ENCODE data around the gene EME1.
"Not testable (repeated sequence)": the region's sequence is repeated elsewhere in the genome, so short reads cannot be mapped to it uniquely, and the experiment has no call there.

Gene EME1

DNA sequence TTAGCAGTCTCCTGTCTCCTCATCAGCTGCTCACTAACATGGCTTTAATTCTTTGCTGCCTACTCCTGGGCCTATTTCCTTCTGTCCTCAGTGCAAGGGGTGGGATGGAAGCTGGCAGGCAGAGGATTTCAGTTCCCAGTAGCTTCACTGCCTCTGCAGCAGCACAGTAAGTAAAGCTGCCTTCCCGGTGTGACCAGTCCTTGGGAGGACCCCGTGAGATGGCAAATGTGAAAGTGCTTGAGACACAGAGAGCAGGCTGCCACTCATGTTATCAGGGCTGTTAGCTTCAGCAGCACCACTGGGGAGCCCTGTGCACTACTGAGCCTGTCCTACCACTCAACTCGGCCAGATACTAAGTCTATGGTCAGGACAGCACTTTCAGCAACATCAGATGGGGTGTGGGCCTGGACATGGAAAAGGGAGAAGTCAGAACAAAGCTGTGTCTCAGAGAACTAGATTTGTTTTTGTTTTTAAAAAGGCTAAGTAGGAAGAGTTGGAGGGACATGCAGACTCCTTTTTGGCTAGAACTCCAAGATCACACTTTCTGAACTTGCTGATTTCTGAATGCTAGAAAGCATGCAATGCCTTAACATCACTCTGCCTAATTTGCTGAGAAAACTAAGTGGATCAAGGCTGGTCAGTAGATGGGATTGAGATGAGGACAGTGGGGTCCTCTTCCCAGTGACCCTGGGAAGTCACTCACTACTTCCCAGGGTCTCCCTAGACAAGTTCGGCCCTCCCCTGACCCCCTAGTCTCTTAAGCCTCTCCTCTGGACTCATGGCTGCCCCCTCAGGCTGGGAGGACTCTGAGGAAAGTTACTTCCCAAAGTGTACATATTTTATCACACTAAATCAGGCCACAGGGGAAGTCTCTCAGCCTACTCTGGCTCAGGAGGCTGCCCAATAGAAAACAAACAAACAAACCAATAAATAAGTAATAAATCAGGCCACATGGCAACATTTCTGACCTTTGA is 54.1 kb downstream of the EME1 start:
- DNase-seq, result peak; percentile 69

- DNase-seq, result not testable (repeated sequence)
Measured at GRCh38 chr17:50428126-50428525, 55.1 kb downstream of the EME1 start.

DNA sequence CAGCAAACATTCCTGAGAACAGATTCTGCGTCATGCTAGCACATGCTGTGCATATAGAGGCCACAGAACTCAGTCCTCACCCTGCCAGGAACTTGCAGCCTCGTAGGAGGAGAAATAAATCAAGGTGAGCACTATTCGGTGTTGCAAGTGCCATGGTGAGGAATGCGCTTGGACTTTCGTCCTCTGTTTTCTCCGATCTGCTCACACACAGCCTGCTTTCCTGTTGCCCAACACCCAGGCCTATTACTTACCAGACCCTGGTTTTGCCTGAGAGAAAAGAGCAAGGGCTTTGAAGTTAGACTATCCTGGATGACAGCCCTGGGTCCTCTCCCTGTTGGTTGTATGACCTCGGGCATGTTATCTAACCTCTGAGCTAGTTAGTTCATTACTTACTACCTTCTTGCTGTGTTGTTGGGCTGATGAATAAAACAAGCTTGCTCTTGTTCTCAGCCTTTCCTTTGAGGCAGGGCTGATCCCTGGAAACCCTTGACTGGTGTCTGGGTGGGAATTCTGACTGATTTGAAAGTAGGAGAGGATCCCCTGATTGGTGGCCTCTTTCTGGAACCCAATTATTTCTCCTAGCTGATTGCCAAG is 55.9 kb downstream of the EME1 start:
- no peak for DNase-seq

DNA sequence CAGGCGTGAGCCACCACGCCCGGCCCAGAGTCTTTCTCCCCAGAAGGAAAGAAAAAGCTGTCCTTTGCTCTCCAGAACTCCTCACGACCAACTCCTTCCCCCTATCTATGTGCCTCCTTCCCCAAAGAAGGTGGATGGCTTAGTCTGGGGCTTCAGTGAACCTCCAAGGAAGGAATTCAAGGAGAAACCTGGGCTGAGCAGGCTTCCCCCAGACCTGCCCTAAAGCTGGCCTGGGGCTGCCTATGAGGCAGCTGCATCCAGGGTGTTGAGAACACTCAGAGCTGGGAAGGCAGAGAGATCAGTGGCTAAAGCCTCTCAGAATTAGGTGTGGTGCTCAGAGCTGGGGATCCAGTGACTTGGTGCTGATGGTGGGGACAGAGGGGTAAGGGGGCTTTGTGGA is 56.8 kb downstream of the EME1 start:
- DNase-seq, result no peak
